ENCODE measurements around the gene GDPD5.

GDPD5 gene

GRCh38 chr11:75394085-75394840, 131.5 kb downstream of the GDPD5 start:
- H3K27ac ChIP-seq: no peak overlapping the region
- no peak overlapping the region for H3K4me3 ChIP-seq

- Histone ChIP-seq H3K27ac (no peak overlapping the region), H3K4me3 (no peak overlapping the region)
Measured at GRCh38 chr11:75389925-75390324, 135.8 kb downstream of the GDPD5 start.

GRCh38 chr11:75389276-75389605, 136.5 kb downstream of the GDPD5 start:
- Histone ChIP-seq H3K27ac (no peak overlapping the region), H3K4me3 (no peak overlapping the region)

GRCh38 chr11:75388386-75389275, 137.1 kb downstream of the GDPD5 start:
- Histone ChIP-seq H3K4me3 (no peak overlapping the region), H3K27ac (peak overlapping the region in 3 of 21 experiments; percentile 19 to 47 (median 33))

- Histone ChIP-seq H3K4me3 (no peak overlapping the region), H3K27ac (peak overlapping the region in 3 of 21 experiments; percentile 3 to 33 (median 19))
Measured at GRCh38 chr11:75387736-75388294, 137.9 kb downstream of the GDPD5 start.

GRCh38 chr11:75386942-75387630, 138.7 kb downstream of the GDPD5 start:
- H3K27ac ChIP-seq: peak overlapping the region in 1 of 21 experiments; percentile 3
- H3K4me3 ChIP-seq: no peak overlapping the region

Measured in skin epidermis (tissue), 12 donors.